ENCODE results near the gene PIRT.

- TF ChIP-seq POLR2A (IDR thresholded peaks at IDR 0.05) (no peak), CTCF (IDR thresholded peaks at IDR 0.05) (no peak)
Observed at GRCh38 chr17:10777890-10778289, 60.0 kb downstream of the PIRT start.

All from vagina (tissue), 2 donors.